ENCODE measurements around the gene SMIM1. TPM values are rescaled to one million over a fixed set of nuclear protein-coding genes. Genes with fewer than 3 reads are reported as not detected.

SMIM1 gene
- total RNA-seq (2014; rRNA removed; shearing (Covaris generic)) = 0.26 and 1.1 TPM in 2 replicates
- 0.66 and 2.5 TPM in 2 replicates for polyA plus RNA-seq (2015; cell fraction: cytosol; rRNA removed)
- polyA plus RNA-seq (2015; cell fraction: nucleus; rRNA removed) = 0.64 TPM in 1 of 2 replicates, not detected in the other

- DNase-seq (ENCODE audit: low read depth) = no peak
These were observed at the start of gene SMIM1 for GRCh38 chr1:3772715-3773571. Gene SMIM1, plus strand, starts transcription at chr1:3772749. Its CDS starts 2,625 bp downstream, at chr1:3775374.

DNA sequence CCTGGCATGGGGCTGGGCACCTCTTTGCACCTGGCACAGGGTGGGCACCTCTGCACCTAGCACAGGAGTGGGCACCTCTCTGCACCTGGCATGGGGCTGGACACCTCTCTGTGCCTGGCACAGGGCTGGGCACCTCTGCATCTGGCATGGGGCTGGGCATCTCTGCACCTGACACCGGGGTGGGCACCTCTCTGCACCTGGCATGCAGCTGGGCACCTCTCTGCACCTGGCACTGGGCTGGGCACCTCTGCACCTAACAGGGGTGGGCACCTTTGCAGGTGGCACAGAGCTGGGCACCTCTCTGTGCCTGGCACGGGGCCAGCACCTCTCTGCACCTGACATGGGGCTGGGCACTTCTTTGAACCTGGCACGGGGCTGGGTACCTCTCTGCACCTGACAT is 49.7 kb upstream of the SMIM1 start:
- no peak for DNase-seq (ENCODE audit: low read depth)

GRCh38 chr1:3724416-3725030 is 48.0 kb upstream of the SMIM1 start:
- DNase-seq (ENCODE audit: low read depth) = peak; percentile 34

DNA sequence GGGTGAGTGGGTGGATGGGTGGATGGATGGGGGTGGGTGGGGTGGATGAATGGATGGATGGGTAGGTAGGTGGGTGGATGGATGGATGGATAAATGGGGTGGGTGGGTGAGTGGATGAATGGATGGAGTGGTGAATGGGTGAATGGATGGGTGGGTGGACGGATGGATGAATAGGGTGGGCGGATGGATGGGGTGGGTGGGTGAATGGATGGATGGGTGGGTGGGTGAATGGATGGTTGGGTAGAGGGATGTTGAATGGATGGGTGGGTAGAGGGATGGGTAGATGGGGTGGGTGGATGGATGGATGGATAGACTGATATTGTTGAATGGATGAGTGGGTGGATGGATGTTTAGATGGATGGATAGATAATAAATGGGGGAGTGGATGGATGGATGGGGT is 47.2 kb upstream of the SMIM1 start:
- DNase-seq (ENCODE audit: low read depth) = no peak

DNA sequence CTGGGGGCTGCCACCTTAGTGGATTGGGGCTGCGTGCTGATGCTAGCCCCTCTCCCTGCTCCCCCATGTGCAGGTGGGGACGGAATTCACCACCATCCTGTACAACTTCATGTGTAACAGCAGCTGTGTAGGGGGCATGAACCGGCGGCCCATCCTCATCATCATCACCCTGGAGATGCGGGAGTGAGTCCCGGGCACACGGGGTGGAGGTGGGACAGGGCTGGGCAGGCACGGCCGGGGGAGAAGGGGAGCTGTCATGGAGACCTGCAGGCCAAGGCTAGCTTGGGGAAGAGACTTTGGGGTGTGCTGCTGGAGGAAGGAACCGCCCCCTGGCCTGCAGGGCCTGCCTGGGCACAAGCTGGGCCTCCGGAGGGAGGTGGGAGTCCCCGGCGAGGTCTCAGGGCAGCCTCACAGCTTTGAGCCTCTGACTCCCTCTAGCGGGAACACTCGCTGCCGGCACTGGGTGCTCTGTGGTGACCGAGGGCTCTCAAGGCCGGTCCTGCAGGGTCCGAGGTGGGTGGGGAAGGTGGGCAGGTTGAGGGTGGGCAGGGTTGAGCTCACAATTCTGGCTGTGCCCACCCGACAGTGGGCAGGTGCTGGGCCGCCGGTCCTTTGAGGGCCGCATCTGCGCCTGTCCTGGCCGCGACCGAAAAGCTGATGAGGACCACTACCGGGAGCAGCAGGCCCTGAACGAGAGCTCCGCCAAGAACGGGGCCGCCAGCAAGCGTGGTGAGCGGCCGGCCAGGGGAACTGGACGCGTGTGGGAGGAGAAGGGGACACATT is 45.3 kb upstream of the SMIM1 start:
- DNase-seq (ENCODE audit: low read depth) = no peak

DNA sequence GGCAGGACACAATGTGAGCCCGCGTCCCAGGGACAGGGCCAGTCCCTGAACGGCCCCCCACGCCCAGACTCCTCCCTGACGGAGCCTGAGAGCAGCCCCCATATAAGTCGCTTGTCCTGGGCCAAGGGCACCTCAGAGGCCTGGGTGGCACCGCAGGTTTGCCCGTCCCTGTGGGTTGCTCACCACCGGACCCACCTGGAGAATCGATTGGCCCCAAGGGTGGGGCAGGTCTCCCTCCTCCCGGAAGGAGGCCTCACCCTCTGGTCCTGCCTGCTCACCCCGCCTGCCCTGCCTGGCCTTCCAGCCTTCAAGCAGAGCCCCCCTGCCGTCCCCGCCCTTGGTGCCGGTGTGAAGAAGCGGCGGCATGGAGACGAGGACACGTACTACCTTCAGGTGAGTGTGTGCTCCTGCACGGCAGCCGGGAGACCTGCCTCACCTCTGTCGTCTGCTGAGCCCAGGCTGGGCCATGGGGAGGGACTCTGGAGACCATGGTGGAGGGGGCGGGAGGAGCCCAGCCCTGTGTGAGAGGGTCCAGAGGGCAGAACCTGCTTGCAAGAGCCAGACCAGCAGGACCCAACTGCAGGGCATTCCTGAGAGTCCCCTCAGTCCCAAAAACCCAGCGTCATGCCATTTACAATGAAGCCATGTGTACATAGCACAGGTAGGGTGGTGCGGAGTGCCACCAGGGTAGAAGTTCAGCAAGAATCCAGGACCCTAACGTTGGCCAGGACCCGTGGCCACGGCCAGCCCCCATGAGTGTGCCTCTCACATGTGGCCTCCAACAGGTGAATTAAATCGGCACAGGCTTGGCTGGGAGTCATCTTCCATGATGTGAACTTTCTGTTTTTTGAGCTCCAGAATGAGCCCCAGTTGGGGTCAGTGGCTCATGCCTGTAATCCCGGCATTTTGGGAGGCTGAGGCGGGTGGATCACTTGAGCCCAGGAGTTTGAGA is 44.4 kb upstream of the SMIM1 start:
- no peak for DNase-seq (ENCODE audit: low read depth)

- DNase-seq (ENCODE audit: low read depth) = no peak
These were observed 42.7 kb upstream of the SMIM1 start for GRCh38 chr1:3729594-3730542.

GRCh38 chr1:3730543-3731247 is 41.9 kb upstream of the SMIM1 start:
- DNase-seq (ENCODE audit: low read depth) = no peak

- no peak for DNase-seq (ENCODE audit: low read depth)
These were observed 40.7 kb upstream of the SMIM1 start for GRCh38 chr1:3731583-3732433.

DNA sequence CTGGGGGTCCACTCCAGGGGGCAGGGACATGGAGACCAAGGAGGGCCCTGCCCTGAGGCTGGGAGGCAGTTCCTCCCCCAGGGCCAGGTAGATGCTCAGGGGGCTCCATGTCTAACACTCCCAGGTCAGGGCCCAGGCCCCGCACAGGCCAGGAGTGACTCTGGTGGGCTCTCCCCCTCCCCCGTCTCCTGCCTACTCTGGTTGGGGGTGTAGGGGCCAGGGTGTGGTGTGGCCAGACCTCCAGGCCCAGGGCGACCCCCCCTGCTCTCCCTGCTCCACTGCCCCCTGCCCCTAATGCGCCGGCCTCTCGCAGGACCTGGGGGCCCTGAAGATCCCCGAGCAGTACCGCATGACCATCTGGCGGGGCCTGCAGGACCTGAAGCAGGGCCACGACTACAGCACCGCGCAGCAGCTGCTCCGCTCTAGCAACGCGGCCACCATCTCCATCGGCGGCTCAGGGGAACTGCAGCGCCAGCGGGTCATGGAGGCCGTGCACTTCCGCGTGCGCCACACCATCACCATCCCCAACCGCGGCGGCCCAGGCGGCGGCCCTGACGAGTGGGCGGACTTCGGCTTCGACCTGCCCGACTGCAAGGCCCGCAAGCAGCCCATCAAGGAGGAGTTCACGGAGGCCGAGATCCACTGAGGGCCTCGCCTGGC is 40.0 kb upstream of the SMIM1 start:
- no peak for DNase-seq (ENCODE audit: low read depth)

DNA sequence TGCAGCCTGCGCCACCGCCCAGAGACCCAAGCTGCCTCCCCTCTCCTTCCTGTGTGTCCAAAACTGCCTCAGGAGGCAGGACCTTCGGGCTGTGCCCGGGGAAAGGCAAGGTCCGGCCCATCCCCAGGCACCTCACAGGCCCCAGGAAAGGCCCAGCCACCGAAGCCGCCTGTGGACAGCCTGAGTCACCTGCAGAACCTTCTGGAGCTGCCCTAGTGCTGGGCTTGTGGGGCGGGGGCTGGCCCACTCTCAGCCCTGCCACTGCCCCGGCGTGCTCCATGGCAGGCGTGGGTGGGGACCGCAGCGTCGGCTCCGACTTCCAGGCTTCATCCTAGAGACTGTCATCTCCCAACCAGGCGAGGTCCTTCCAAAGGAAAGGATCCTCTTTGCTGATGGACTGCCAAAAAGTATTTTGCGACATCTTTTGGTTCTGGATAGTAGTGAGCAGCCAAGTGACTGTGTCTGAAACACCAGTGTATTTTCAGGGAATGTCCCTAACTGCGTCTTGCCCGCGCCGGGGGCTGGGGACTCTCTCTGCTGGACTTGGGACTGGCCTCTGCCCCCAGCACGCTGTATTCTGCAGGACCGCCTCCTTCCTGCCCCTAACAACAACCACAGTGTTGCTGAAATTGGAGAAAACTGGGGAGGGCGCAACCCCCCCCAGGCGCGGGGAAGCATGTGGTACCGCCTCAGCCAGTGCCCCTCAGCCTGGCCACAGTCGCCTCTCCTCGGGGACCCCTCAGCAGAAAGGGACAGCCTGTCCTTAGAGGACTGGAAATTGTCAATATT is 39.3 kb upstream of the SMIM1 start:
- DNase-seq (ENCODE audit: low read depth) = no peak

DNA sequence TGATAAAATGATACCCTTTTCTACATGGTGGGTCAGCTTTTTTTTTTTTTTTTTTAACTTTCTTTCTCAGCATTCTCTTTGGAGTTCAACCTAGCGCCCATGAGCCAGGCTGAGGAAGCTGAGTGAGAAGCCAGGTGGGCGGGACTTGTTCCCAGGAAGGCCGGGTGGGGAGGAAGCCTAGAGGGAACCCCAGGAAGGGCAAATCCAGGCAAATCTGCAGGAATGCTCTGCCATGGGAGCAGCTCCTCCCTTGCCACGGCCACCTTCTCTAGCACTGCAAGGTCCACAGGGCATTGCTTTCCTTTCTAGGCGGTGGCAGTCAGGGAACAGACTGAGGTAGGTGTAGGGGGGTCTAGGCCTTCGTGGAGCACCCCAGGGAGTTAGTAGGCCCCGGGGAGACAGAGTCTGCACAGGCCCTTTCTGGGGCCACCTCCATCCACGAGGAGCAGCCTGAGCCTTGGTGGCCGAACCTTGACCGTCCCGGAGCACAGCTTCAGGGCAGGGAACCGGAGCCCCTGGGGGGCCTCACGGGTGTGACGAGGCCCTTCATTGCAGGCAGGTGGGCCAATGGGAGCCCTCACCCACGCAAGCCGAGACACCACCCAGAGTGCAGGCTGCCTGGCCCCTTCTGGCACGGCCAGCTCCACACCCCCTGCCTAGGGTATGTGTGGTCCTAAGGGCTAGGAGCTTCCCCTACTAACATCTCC is 38.5 kb upstream of the SMIM1 start:
- DNase-seq (ENCODE audit: low read depth) = no peak

DNA sequence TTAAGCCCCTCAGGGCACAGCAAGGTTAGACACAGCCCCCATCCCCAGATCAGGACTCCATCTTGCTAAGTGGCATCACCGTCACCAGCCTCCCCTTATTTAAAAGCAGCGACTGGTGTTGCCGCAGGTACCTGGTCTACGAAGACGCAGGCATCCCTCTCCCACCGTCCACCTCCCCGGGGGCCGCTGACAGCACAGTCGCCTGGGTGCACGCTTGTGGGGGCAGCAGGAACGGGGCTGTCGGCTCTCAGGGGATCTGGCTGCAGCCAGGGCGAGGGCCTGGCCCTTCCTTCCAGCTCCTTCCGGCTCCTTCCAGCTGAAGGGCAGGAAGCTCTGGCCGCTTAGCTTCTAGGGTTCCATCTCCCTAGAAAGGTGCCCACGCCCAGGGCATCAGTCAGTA is 37.9 kb upstream of the SMIM1 start:
- DNase-seq (ENCODE audit: low read depth) = no peak

DNA sequence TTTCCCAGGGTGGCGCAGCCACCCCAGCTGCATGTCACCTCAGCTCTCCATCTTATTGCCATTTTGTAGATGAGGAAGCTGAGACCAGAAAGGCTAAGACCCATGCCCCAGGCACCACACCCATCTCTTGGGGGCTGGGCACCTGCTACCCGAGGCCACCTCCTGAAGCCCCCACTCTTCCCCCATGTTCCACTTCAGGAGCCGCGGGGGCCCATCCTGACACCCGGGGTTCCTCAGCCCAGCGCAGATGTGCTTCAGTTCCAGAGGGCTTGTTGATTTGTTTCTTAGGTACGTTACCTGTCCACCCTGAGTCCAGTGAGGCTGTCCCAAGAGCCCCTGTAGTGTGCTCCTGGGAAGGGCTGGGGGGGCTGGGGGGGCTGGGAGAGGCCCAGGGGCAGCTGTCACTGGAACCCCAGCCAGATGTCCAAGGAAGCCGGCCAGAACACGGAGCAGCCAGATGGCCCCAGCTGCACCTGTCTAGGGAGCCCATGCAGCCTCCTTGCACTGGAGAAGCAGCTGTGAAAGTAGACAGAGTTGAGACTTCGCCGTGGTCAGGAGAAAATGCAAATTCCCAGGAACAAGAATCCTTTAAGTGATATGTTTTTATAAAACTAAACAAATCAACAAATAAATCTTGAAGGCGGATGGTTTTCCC is 37.4 kb upstream of the SMIM1 start:
- DNase-seq (ENCODE audit: low read depth) = no peak

DNA sequence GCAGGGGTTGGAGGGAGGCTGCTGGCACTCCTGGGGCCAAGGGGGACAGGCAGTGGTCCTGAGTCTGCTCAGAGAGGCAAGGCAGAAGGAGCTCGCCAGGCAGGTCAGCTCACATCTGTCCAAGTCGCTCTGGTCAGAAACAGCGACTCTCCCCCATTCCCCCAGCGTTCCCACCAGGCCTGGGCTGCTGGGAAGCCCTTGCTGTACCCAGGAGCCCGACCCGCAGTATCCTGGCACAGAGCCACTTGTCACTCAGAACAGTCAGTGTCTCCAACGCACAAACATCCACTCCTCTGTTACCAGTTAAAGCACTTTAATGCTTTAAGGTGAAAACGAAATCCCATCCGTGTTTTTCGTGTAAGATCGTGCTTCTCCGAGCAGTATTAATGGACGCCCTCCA is 36.9 kb upstream of the SMIM1 start:
- no peak for DNase-seq (ENCODE audit: low read depth)

Measured in HT1080 (cell line).